Measurements from ENCODE around the gene NPHP3.
"Not testable (repeated sequence)": the region's sequence is repeated elsewhere in the genome, so short reads cannot be mapped to it uniquely, and the experiment has no call there.

NPHP3 gene

DNA sequence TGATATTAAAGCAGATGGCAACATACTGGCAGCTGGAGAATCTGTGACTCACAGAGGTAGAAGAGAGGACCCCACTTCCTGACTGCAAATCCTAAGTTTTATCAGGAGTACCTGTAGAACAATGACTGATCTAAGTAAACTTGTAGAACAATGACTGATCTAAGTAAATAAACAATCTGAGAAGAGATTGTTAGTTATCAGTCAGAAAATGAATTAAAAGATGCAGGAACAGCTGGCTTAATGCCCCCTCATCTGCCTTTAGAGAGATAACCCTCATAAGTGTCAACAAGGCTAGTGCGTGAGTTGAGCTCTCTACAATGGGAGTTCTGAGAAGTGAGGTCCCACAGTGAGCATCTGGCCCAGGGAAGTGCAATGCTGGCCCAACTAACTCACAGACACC, 77.2 kb downstream of the NPHP3 start:
- TF ChIP-seq, protein P1, sequence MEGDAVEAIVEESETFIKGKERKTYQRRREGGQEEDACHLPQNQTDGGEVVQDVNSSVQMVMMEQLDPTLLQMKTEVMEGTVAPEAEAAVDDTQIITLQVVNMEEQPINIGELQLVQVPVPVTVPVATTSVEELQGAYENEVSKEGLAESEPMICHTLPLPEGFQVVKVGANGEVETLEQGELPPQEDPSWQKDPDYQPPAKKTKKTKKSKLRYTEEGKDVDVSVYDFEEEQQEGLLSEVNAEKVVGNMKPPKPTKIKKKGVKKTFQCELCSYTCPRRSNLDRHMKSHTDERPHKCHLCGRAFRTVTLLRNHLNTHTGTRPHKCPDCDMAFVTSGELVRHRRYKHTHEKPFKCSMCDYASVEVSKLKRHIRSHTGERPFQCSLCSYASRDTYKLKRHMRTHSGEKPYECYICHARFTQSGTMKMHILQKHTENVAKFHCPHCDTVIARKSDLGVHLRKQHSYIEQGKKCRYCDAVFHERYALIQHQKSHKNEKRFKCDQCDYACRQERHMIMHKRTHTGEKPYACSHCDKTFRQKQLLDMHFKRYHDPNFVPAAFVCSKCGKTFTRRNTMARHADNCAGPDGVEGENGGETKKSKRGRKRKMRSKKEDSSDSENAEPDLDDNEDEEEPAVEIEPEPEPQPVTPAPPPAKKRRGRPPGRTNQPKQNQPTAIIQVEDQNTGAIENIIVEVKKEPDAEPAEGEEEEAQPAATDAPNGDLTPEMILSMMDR (IDR thresholded peaks at IDR 0.05; ENCODE audit: control insufficient read depth, extremely low read depth, insufficient read depth): no peak
- H3K4me3 ChIP-seq (ENCODE audit: low read depth, low read length): no peak overlapping the region
- DNase-seq (ENCODE audit: low read depth): no peak

DNA sequence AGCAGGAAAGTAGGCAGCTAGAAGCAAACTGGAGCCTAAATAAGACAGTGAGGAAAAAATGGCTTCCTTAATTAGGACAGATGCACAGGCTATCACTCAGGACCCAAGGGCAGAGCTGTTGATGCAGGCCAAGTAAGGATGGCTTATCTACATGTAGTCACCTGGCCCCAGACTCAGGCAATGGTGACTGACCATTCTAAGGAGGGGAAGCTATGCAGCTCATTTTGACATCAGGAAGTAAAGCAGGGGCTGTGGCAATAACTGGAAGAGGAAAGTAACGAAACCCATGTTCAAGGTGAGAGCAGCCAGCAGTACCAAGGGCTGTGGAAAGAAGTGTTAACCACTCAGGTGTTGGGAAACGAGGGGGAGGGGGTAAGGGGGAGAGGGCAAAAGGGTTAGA, 78.8 kb downstream of the NPHP3 start:
- no peak for DNase-seq (ENCODE audit: low read depth)
- H3K4me3 ChIP-seq (ENCODE audit: low read depth, low read length): no peak overlapping the region
- TF ChIP-seq, protein P1 (IDR thresholded peaks at IDR 0.05; ENCODE audit: control insufficient read depth, extremely low read depth, insufficient read depth): no peak

DNA sequence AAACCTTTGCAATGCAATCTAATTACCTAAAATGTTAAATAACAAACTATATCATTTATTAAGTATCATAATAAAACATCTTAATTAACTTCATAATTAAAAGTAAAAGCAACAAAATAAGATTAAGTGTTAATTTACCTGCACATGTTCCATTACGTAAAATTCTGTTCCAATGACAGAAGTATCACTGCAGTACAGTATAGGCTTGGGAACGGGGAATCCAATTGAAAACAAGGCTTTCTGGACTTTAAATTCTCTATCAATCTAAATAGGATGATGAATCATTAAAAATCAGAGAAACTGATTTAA, 79.7 kb downstream of the NPHP3 start:
- TF ChIP-seq, protein P1 (IDR thresholded peaks at IDR 0.05; ENCODE audit: control insufficient read depth, extremely low read depth, insufficient read depth): no peak
- H3K4me3 ChIP-seq (ENCODE audit: low read depth, low read length): no peak overlapping the region
- no peak for DNase-seq (ENCODE audit: low read depth)

DNA sequence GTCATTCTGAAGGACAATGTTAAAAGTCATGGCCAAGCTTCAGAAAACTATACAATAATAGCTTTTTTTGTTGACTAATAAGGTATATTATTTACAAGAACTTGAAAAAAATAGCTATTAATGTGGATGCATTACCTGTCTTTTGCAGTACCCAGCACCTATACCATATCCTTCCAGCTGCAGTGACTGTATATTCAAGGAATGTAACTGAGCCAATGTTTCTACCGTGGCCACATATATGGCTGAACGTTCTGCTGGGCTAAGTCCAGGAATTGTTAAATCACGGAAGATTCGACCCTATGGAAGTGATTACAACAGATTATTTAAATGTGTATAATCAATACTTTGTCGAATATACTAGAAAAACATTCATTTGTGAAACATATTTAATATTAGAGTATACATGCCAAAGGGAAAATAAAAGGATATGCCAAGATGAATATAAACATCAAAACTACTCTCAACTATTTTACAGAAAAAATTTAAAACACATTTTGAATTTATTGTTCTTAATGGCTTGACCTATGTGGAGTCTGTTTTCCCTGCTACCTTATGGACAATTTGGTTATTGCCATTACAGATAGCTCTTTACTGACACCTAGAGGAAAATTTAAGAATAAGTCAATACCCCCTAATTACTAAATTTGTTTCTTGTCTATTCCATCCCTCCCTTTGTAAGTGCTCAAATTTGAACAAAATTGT, 80.2 kb downstream of the NPHP3 start:
- H3K4me3 ChIP-seq (ENCODE audit: low read depth, low read length): no peak overlapping the region
- TF ChIP-seq, protein P1 (IDR thresholded peaks at IDR 0.05; ENCODE audit: control insufficient read depth, extremely low read depth, insufficient read depth): peak; percentile 57
- DNase-seq (ENCODE audit: low read depth): no peak

DNA sequence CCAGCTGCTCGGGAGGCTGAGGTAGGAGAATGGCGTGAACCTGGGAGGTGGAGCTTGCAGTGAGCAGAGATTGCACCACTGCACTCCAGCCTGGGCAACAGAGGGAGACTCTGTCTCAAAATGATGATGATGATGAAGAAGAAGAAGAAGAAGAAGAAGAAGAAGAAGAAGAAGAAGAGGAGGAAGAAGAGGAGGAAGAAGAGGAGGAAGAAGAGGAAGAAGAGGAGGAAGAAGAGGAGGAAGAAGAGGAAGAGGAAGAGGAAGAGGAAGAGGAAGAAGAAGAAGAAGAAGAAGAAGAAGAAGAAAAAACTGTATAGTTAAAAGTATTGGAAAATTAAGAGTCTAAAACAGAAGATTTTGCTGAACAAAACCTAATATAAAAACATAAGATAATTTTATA, 80.8 kb downstream of the NPHP3 start:
- H3K4me3 ChIP-seq (ENCODE audit: low read depth, low read length); DNase-seq (ENCODE audit: low read depth): not testable (repeated sequence)

DNA sequence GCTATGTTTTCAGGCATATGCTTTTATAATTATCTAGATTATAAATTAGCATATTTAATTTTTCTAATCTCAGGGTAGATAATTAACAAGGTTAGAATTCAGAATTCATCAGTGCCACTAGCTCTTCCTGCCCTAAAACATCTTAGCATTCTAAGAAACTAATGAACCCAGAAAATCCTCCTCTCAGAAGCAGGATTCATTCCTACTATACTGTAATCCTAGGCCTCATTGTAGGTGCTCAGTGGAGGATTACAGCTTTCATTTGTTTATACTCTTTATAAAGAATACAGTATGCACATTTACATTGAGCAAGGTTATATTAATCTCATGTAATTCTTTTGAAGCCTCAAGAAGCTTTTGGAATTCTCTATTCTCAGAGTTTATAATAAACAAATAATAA, 83.5 kb downstream of the NPHP3 start:
- no peak for DNase-seq (ENCODE audit: low read depth)
- no peak overlapping the region for H3K4me3 ChIP-seq (ENCODE audit: low read depth, low read length)
- TF ChIP-seq, protein P1 (IDR thresholded peaks at IDR 0.05; ENCODE audit: control insufficient read depth, extremely low read depth, insufficient read depth): no peak

DNA sequence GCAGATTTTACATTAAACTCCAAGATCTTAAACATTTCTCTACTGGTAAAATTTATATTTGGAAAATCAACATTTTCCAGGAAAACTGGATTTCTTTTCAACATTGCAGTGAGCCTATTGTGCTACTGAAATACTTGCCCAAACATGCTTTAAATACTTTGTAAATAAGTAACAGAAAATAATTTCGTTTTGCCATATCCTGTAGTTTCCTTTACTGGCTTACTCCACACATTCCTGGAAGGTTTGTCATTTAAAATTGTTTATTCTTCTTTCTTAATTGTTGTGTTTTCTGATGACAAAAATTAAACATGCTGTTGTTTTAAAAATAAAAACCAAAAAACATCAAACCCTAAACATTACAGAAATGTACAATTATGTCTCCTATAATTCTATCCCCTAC, 84.6 kb downstream of the NPHP3 start:
- TF ChIP-seq, protein P1 (IDR thresholded peaks at IDR 0.05; ENCODE audit: control insufficient read depth, extremely low read depth, insufficient read depth): no peak
- no peak overlapping the region for H3K4me3 ChIP-seq (ENCODE audit: low read depth, low read length)
- no peak for DNase-seq (ENCODE audit: low read depth)

Measured in LNCaP clone FGC (cell line).